GM10248 (cell line): ENCODE measurements around the gene PAF1.

Experiments used
- CTCF ChIA-PET: fragments of 300-600 bp; sonication (Branson Sonifier 250); formaldehyde crosslinking; extraction: SDS; loops from one replicate; lab custom pipeline; 2021; ENCODE audit warnings: antibody characterized with exemption; lab: Yijun Ruan, JAX
- POLR2A ChIA-PET: fragments of 350-650 bp; sonication (Branson Sonifier 250); formaldehyde crosslinking; extraction: SDS; loops from one replicate; lab custom pipeline; 2020; ENCODE audit warnings: antibody characterized with exemption; lab: Yijun Ruan, JAX
- DNase-seq: peaks from one replicate; pipeline ENCODE4 v3.0.0; 2012; ENCODE audit errors: extremely low spot score
- TF ChIP-seq, protein P1 (sequence below): IDR thresholded peaks from 2 replicates; pipeline ENCODE4 v1.5.1; 2012; ENCODE audit warnings: mild to moderate bottlenecking, low read depth; ENCODE audit errors: extremely low read depth, missing control alignments, control extremely low read depth

PAF1 gene

GRCh38 chr19:39370735-39371134 lies 20.2 kb downstream of the PAF1 start:
- no peak for DNase-seq
- TF ChIP-seq, protein P1, sequence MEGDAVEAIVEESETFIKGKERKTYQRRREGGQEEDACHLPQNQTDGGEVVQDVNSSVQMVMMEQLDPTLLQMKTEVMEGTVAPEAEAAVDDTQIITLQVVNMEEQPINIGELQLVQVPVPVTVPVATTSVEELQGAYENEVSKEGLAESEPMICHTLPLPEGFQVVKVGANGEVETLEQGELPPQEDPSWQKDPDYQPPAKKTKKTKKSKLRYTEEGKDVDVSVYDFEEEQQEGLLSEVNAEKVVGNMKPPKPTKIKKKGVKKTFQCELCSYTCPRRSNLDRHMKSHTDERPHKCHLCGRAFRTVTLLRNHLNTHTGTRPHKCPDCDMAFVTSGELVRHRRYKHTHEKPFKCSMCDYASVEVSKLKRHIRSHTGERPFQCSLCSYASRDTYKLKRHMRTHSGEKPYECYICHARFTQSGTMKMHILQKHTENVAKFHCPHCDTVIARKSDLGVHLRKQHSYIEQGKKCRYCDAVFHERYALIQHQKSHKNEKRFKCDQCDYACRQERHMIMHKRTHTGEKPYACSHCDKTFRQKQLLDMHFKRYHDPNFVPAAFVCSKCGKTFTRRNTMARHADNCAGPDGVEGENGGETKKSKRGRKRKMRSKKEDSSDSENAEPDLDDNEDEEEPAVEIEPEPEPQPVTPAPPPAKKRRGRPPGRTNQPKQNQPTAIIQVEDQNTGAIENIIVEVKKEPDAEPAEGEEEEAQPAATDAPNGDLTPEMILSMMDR: no peak
- CTCF ChIA-PET: interaction anchor here (1.4 to 1.5 kb wide), 3 partner anchors 20 to 132 kb away, joined by 3 to 8 read pairs (median 4); partner anchors contain the start of genes MED29 and PAF1
- POLR2A ChIA-PET: no interaction called here

GRCh38 chr19:39369200-39369599 lies 21.7 kb downstream of the PAF1 start:
- DNase-seq: no peak
- POLR2A ChIA-PET: interaction anchor here (0.6 kb wide), 1 partner anchor 11 kb away, joined by 3 read pairs; no protein-coding TSS in a partner anchor
- CTCF ChIA-PET: interaction anchor here (1.0 to 2.4 kb wide), 4 partner anchors 10 to 29 kb away, joined by 3 to 9 read pairs (median 6); no protein-coding TSS in a partner anchor
- TF ChIP-seq, protein P1: no peak

- no peak for DNase-seq
- CTCF ChIA-PET: interaction anchor here (2.1 kb wide), 1 partner anchor 167 kb away, joined by 4 read pairs; the partner anchor contains the start of gene EID2B
- POLR2A ChIA-PET: no interaction called here
- TF ChIP-seq, protein P1: no peak
Observed at GRCh38 chr19:39365531-39365930, 25.4 kb downstream of the PAF1 start.

DNA sequence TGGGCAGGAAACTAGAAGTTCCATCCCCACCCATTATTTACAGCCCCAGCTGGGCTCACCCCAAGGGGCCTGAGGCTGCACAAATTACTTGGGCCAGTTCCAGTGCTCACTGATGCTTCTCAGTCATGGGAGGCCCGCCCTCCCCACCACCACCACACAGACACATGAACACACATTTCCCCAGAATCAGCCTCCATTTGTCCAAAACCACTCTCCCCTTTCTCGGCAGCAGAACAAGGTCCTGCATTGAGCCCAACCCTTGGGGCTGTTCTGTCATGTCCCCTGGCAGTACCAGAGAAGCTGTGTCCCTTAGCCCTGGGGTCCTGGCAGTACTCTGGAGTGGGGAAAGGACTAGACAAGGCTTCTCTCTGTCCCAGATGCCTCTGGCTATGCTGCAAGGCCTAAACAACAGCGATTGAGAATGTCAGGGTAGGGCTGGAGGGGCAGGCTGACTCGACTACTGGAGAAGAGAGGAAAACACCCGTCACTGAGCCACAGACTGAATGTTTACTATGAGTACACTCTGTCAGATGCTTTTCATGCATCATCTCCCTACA lies 26.9 kb downstream of the PAF1 start:
- TF ChIP-seq, protein P1: no peak
- ChIA-PET POLR2A (no interaction called here), CTCF (no interaction called here)
- no peak for DNase-seq

DNA sequence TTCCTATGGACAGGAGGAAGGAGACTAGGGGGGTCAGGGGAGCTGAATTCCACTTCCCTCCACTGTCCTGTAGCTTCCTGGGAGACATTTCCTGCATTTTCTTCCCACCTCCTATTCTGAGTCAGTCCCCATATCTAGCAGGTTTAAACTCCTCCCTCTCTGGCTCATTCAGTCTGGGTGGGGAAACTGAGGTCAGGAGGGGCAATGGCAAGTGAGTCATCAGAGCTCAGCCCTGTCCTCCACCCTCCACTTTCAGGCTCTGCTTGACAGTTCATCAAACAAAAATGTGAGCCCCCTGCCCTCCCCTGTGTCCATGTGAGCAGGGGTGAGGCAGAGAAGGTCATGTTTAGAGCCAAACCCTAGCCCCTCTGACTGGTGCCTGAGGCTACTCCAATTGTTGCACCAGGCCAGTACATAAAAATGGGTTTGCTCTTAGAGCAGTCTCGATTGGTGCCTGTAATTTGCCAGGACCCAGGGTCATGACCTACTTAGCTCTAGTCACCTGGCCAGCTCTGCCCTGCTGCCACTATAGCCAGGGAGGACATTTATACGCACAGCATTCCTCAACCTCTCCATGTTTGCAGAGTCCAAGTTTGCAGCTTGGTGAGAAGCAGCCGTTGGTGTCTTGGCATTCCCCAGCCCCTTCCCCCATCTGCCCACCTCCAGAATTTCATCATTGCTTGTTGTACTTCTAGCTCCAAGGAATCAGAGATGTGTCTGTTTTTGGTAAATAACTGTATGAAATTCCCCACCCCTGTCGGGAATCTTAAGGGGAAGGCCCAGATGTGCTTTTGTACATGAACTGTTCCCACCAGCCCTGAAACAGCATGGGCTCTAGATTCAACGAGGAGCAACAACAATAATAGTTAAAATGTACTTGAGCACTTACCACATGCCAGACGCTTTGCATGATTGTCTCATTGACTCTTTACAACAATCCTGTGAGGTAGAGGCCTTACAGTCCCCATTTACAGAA lies 27.9 kb downstream of the PAF1 start:
- DNase-seq: no peak
- ChIA-PET CTCF (interaction anchor here (1.0 to 2.0 kb wide), 5 partner anchors 12 to 36 kb away, joined by 3 to 8 read pairs (median 3); partner anchors contain the start of gene SAMD4B), POLR2A (interaction anchor here (0.6 kb wide), 1 partner anchor 59 kb away, joined by 3 read pairs; no protein-coding TSS in a partner anchor)
- TF ChIP-seq, protein P1: no peak

DNA sequence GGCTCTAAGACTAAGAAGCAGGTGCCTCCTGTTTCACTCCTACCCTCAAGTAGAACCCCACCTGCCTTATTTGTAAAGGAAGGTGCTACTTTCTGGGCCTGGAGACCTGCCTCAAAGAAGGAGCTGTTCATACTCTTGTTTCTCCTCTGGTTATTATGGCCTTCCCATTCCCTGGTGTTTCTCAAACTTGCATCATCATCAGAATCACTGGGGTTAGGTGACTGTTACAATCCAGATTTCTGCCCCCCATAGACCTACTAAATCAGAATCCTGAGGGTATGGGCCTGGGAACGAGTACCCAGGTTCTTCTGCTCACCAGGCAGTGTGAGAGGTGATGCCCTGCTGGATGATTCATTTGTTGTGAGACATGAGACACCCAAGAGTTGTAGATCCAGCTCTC lies 30.3 kb downstream of the PAF1 start:
- CTCF ChIA-PET: interaction anchor here (1.0 kb wide), 1 partner anchor 13 kb away, joined by 3 read pairs; no protein-coding TSS in a partner anchor
- no peak for DNase-seq
- POLR2A ChIA-PET: no interaction called here
- TF ChIP-seq, protein P1: no peak
